Activated T-cell treated with anti-CD3 and anti-CD28 coated beads, Interleukin-2, amount 50 U/mL, for 4 hours (primary cell): ENCODE data around the gene PLA2G7. TPM values are rescaled to one million over a fixed set of nuclear protein-coding genes. Genes with fewer than 3 reads are reported as not detected.

Experiments
- ATAC-seq, 2 donors: fragments of 200-7000 bp; cut with Tn5 transposase; one replicate each; pipeline ENCODE4 v1.10.0; 2021
- DNase-seq: peaks from one replicate; pipeline ENCODE4 v3.0.0-alpha.2; 2020
- H3K27me3 Mint-ChIP-seq: one replicate; pipeline ENCODE4 v1.8.0; 2021; ENCODE audit warnings: low read depth, mixed read lengths
- H3K36me3 Mint-ChIP-seq: one replicate; pipeline ENCODE4 v1.8.0; 2022; ENCODE audit warnings: mixed read lengths; ENCODE audit not compliant: insufficient read depth
- H3K4me1 Mint-ChIP-seq: one replicate; pipeline ENCODE4 v1.8.0; 2021; ENCODE audit warnings: low read depth, mixed read lengths
- H3K4me3 Mint-ChIP-seq: one replicate; pipeline ENCODE4 v1.8.0; 2021; ENCODE audit warnings: mild to moderate bottlenecking, moderate library complexity, mixed read lengths
- H3K9me3 Mint-ChIP-seq: one replicate; pipeline ENCODE4 v1.8.0; 2021; ENCODE audit warnings: mixed read lengths
- total RNA-seq, 3 donors: library from RNA; stranded (reverse); gene quantifications; one replicate each; pipeline ENCODE4 v1.2.1, GENCODE V29; 2021

PLA2G7 gene
- total RNA-seq, 3 donors from 2014 or later, result not detected

- H3K4me1 Mint-ChIP-seq, result no peaks in the 10 kb centered on the region
- H3K4me3 Mint-ChIP-seq, result no peak overlapping the region
- no peak for ATAC-seq
- no peaks in the 10 kb centered on the region for H3K9me3 Mint-ChIP-seq
- DNase-seq, result no peak
- no peaks in the 10 kb centered on the region for H3K27me3 Mint-ChIP-seq
- H3K36me3 Mint-ChIP-seq, result no peaks in the 10 kb centered on the region
These were observed 46.8 kb downstream of the PLA2G7 start for GRCh38 chr6:46688117-46688965.

GRCh38 chr6:46687619-46688097 lies 47.5 kb downstream of the PLA2G7 start, which contains the start of gene TDRD6:
Gene TDRD6, plus strand, starts transcription at chr6:46687885. Its CDS starts 244 bp downstream, at chr6:46688129.
- Mint-ChIP-seq H3K4me1 (no peaks in the 10 kb centered on the region), H3K27me3 (no peaks in the 10 kb centered on the region), H3K9me3 (no peaks in the 10 kb centered on the region), H3K4me3 (no peak within 1 kb of the TSS), H3K36me3 (no peaks in the 10 kb centered on the region)
- DNase-seq (no peak), ATAC-seq (no peak)

- Mint-ChIP-seq H3K27me3 (no peaks in the 10 kb centered on the region), H3K4me3 (no peak overlapping the region), H3K36me3 (no peaks in the 10 kb centered on the region), H3K4me1 (no peaks in the 10 kb centered on the region), H3K9me3 (no peaks in the 10 kb centered on the region)
- ATAC-seq, result no peak
- DNase-seq, result no peak
These were observed 50.4 kb downstream of the PLA2G7 start for GRCh38 chr6:46684771-46685170.

GRCh38 chr6:46677314-46677654 lies 57.9 kb downstream of the PLA2G7 start:
- no peak overlapping the region for H3K4me3 Mint-ChIP-seq
- H3K4me1 Mint-ChIP-seq, result no peaks in the 10 kb centered on the region
- no peaks in the 10 kb centered on the region for H3K27me3 Mint-ChIP-seq
- H3K36me3 Mint-ChIP-seq, result no peaks in the 10 kb centered on the region
- DNase-seq (no peak), ATAC-seq (no peak)
- no peaks in the 10 kb centered on the region for H3K9me3 Mint-ChIP-seq

- Mint-ChIP-seq H3K36me3 (no peaks in the 10 kb centered on the region), H3K4me1 (no peaks in the 10 kb centered on the region), H3K27me3 (no peaks in the 10 kb centered on the region), H3K9me3 (no peaks in the 10 kb centered on the region), H3K4me3 (no peak overlapping the region)
- no peak for ATAC-seq
- DNase-seq, result no peak
These were observed 58.4 kb downstream of the PLA2G7 start for GRCh38 chr6:46676604-46677313.

- H3K9me3 Mint-ChIP-seq, result no peaks in the 10 kb centered on the region
- H3K4me1 Mint-ChIP-seq, result no peaks in the 10 kb centered on the region
- H3K4me3 Mint-ChIP-seq, result no peak overlapping the region
- DNase-seq (no peak), ATAC-seq (no peak)
- no peaks in the 10 kb centered on the region for H3K27me3 Mint-ChIP-seq
- H3K36me3 Mint-ChIP-seq, result no peaks in the 10 kb centered on the region
These were observed 60.8 kb downstream of the PLA2G7 start for GRCh38 chr6:46674410-46674809.

GRCh38 chr6:46667377-46667776 lies 67.8 kb downstream of the PLA2G7 start:
- no peak for DNase-seq
- Mint-ChIP-seq H3K36me3 (no peaks in the 10 kb centered on the region), H3K9me3 (no peaks in the 10 kb centered on the region), H3K27me3 (no peaks in the 10 kb centered on the region), H3K4me1 (no peaks in the 10 kb centered on the region), H3K4me3 (no peak overlapping the region)
- ATAC-seq, result no peak

GRCh38 chr6:46661483-46661882 lies 73.7 kb downstream of the PLA2G7 start:
- H3K9me3 Mint-ChIP-seq, result no peaks in the 10 kb centered on the region
- peaks cover 6% of the 10 kb centered on the region for H3K27me3 Mint-ChIP-seq
- no peaks in the 10 kb centered on the region for H3K36me3 Mint-ChIP-seq
- ATAC-seq, result no peak
- no peaks in the 10 kb centered on the region for H3K4me1 Mint-ChIP-seq
- H3K4me3 Mint-ChIP-seq, result no peak overlapping the region
- no peak for DNase-seq

GRCh38 chr6:46657642-46658041 lies 77.5 kb downstream of the PLA2G7 start:
- Mint-ChIP-seq H3K36me3 (no peaks in the 10 kb centered on the region), H3K27me3 (peaks cover 36% of the 10 kb centered on the region), H3K4me1 (peaks cover 6% of the 10 kb centered on the region), H3K4me3 (no peak overlapping the region), H3K9me3 (no peaks in the 10 kb centered on the region)
- no peak for DNase-seq
- no peak for ATAC-seq

- Mint-ChIP-seq H3K4me1 (peaks cover 12% of the 10 kb centered on the region), H3K9me3 (no peaks in the 10 kb centered on the region), H3K36me3 (no peaks in the 10 kb centered on the region), H3K27me3 (peaks cover 50% of the 10 kb centered on the region), H3K4me3 (no peak overlapping the region)
- ATAC-seq (no peak), DNase-seq (no peak)
These were observed 79.4 kb downstream of the PLA2G7 start for GRCh38 chr6:46655803-46656202.

Other genes with a start within 250 kb of the PLA2G7 start
- 1 to 10 TPM in 2 of 3 donors, under 1 TPM in 1; 0.48 to 1.5 (median 1.1) TPM for gene RCAN2, start 243.9 kb downstream of the PLA2G7 start, total RNA-seq
- not detected for gene CYP39A1, start 82.6 kb downstream of the PLA2G7 start, total RNA-seq
- under 1 TPM in 2 of 3 donors, not detected in 1; 0.30 to 0.35 TPM for gene SLC25A27, start 82.4 kb downstream of the PLA2G7 start, total RNA-seq
- not detected for gene TDRD6, start 47.5 kb downstream of the PLA2G7 start, total RNA-seq
- not detected for gene ANKRD66, start 11.6 kb upstream of the PLA2G7 start, total RNA-seq
- gene MEP1A, start 58.0 kb upstream of the PLA2G7 start, total RNA-seq, result not detected
- under 1 TPM; 0.03 to 0.14 (median 0.11) TPM for gene ADGRF5, start 186.6 kb upstream of the PLA2G7 start, total RNA-seq